NOMO-1 (cell line): ENCODE measurements around the gene TXNDC16.

Experiments used
- DNase-seq, 2 experiments: peaks; one replicate each; lab custom pipeline; 2025; ENCODE audit not compliant: unreplicated experiment in 2 of 2; lab: John Stamatoyannopoulos, UW

The TXNDC16 gene

DNA sequence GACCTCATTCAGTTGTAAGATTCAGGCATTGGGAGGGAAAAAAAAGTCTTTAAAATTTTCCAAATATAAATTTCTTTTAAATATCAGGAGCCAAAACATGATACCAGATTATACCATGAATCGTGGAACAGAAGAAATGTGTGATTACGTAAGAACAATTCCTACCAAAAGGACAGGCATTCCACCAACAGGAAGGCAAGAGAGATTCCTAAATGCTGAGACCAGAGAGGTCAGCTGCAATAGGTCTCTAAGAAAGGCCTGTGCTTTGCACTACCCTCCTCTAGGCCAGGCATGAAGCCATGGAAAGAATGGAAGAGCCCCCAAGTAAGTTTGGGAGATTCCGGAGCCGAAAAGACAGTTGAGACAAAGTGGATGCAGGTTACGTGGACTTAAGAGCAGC, 154.5 kb downstream of the TXNDC16 start:
- DNase-seq: no peak

DNA sequence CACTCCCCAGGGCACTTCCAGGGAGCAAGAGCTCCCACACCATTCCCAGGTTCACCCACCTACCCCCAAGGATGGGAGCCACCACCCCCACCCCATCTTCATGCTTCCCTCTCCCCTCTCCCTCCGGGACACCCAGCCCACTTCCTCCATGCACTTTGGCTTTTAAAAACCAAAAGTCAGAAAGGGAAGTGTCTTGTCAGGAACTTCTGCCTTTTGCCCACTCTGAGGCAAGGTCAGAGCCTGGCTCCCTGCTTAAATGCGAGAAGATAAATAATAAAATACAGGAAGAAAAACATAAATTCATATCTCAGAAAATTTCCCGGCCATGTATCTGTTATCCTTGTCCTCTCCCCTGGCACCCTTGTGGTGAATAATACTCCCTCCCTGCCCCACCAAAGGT, 156.6 kb downstream of the TXNDC16 start:
- DNase-seq: peak; percentile 55 to 75

DNA sequence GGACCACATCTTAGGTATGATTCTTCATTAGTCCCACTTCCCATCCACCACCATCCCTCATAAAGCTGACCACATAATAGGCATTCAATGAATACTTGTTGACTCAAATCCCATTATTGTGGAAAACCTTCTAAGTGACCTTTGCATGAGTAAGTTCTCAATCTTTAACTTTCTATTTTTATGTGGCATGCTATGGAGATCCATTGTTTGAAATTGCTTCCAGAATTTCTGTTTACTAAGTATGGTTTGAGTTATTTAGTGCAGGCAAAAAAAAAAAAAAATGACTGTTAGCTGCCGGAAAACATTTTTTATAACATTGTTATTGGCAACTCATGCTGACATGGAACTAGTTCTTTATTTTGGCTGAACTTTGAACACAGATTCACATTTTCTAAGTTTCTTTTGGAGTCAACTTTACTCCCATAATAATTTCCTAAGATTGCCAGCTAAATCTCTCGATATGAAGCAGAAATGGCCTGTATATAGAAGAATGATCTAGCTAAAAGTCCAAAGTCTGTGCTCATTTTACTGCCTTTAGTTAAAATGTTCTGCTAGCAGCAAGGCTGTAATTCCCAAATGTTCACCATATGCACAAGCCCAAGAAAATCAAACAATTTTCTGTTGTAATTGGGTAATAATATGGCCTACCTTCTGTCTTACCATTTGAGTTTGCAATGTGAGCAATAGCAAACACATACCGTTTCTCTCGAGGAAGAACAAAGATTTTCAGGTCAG, 160.3 kb downstream of the TXNDC16 start:
- DNase-seq: no peak
